Measurements from ENCODE around the gene ZDHHC5. TPM values are rescaled to one million over a fixed set of nuclear protein-coding genes. Genes with fewer than 3 reads are reported as not detected.

The ZDHHC5 gene
- total and polyA plus RNA-seq, 2 of the 4 experiments (the other 2 are of a cell fraction), result 19.4 to 45.7 TPM

DNA sequence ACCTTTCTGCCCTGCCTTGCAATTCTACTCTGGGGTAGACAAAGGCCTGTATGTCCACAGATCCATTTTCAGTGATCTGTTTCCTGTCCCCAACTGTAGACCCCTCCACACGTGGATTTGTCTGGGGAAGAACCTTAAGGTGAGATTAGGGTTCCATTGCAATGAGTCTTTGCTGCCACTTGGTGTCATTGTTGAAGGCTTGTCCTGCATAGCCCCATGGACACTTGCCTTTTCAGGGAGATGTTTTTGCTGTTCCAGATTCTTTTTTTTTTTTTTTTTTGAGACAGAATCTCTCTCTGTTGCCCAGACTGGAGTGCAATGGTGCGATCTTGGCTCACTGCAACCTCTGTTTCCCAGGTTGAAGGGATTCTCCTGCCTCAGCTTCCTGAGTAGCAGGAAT is 48.6 kb upstream of the ZDHHC5 start (continued):
- TF ChIP-seq SMC3 (IDR thresholded peaks at IDR 0.05; ENCODE audit: low read depth, low read length), result no peak

DNA sequence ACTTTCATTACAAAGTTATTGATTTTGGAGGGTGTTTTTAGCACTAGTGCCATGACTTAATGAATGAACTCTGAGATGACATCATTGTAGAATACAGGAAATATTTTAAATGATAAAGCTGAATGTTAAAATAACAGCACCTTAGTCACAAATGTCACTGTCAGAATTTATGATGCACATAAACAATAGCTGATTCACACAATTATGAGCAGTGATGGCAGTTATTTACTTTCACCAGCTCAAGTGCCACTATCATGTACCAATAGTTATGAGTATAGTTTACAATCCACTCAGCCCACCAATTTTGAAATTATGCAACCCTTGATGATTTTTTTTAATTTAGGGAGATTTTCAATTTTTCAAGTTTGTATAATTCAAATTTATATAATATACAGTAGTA is 47.4 kb upstream of the ZDHHC5 start:
- no peak overlapping the region for H2BK120ac ChIP-seq (ENCODE audit: low read depth, low read length)
- ChIA-PET POLR2A (ENCODE audit: unreplicated experiment) (no interaction called here), CTCF (no interaction called here)
- H3K27me3 ChIP-seq (ENCODE audit: control insufficient read depth, insufficient read depth, low read length), result no peaks in the 10 kb centered on the region; the same call in 1 of the 2 replicates
- no peak overlapping the region for H3K4me2 ChIP-seq (ENCODE audit: low read depth, low read length)
- in situ Hi-C loops (cut with MboI; ENCODE audit: low sequenced_read_pairs) (no loop called here), dilution Hi-C loops (cut with HindIII; ENCODE audit: low sequenced_read_pairs, unreplicated experiment) (no loop called here), intact Hi-C loops (cut with micrococcal nuclease) (no loop called here)
- H3K14ac ChIP-seq (replicated peaks; ENCODE audit: low read depth, low read length), result no peak overlapping the region
- no peak overlapping the region for H2BK5ac ChIP-seq (ENCODE audit: low read depth, low read length, poor library complexity, severe bottlenecking)
- H3K4me1 ChIP-seq (ENCODE audit: control insufficient read depth, insufficient read depth, low read length), result no peaks in the 10 kb centered on the region
- no peak overlapping the region for H4K5ac ChIP-seq (ENCODE audit: low read depth, low read length)
- no peaks in the 10 kb centered on the region for H3K79me1 ChIP-seq (ENCODE audit: low read depth in 1 of 2, low read length in 2 of 2)
- H3K9me3 ChIP-seq (ENCODE audit: control insufficient read depth, insufficient read depth, low read length), result peaks cover 4% of the 10 kb centered on the region; the same call in 1 of the 2 replicates
- no peaks in the 10 kb centered on the region for H3K9me1 ChIP-seq (ENCODE audit: insufficient read depth, low read length)
- no peaks in the 10 kb centered on the region for H4K20me1 ChIP-seq (ENCODE audit: insufficient read depth, low read length)
- ATAC-seq (ENCODE audit: low read depth) (no peak), DNase-seq (no peak)
- no peak overlapping the region for H2AK9ac ChIP-seq (replicated peaks; ENCODE audit: low read depth, low read length, poor library complexity)
- H4K91ac ChIP-seq (ENCODE audit: insufficient read depth, low read depth, low read length), result no peak overlapping the region
- no peak overlapping the region for H3K4me3 ChIP-seq (ENCODE audit: insufficient read depth, low read depth, low read length)
- no peaks in the 10 kb centered on the region for H3K36me3 ChIP-seq (ENCODE audit: control insufficient read depth, insufficient read depth, low read length)
- H2AK5ac ChIP-seq (ENCODE audit: low read depth, low read length), result no peak overlapping the region
- no TSS peak for BruUV-seq (replicated peaks)
- no peak overlapping the region for H3K27ac ChIP-seq (ENCODE audit: insufficient read depth, low read length)
- TF ChIP-seq, protein P1, sequence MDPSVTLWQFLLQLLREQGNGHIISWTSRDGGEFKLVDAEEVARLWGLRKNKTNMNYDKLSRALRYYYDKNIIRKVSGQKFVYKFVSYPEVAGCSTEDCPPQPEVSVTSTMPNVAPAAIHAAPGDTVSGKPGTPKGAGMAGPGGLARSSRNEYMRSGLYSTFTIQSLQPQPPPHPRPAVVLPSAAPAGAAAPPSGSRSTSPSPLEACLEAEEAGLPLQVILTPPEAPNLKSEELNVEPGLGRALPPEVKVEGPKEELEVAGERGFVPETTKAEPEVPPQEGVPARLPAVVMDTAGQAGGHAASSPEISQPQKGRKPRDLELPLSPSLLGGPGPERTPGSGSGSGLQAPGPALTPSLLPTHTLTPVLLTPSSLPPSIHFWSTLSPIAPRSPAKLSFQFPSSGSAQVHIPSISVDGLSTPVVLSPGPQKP (IDR thresholded peaks at IDR 0.05; ENCODE audit: borderline replicate concordance, low read depth, low read length), result no peak
- TF ChIP-seq RAD21 (IDR thresholded peaks at IDR 0.05; ENCODE audit: low read length) (no peak), SMC3 (IDR thresholded peaks at IDR 0.05; ENCODE audit: low read depth, low read length) (no peak), RFX5 (IDR thresholded peaks at IDR 0.05; ENCODE audit: low read depth, low read length) (no peak), MAFK (IDR thresholded peaks at IDR 0.05; ENCODE audit: low read depth, low read length) (no peak), CEBPB (IDR thresholded peaks at IDR 0.05; ENCODE audit: low read depth, low read length) (no peak), RCOR1 (IDR thresholded peaks at IDR 0.05; ENCODE audit: insufficient replicate concordance, low read length) (no peak), MAZ (IDR thresholded peaks at IDR 0.05; ENCODE audit: borderline replicate concordance, low read depth, low read length) (no peak), FOS (IDR thresholded peaks at IDR 0.05; ENCODE audit: low read depth, low read length) (no peak), BHLHE40 (IDR thresholded peaks at IDR 0.05; ENCODE audit: low read depth, low read length) (no peak), CHD1 (IDR thresholded peaks at IDR 0.05; ENCODE audit: low read depth, low read length) (no peak)
- H2BK15ac ChIP-seq (ENCODE audit: low read depth, low read length), result no peak overlapping the region
- H2BK20ac ChIP-seq (ENCODE audit: low read depth, low read length), result no peak overlapping the region
- no peak overlapping the region for H3K23ac ChIP-seq (ENCODE audit: low read depth, low read length)
- no peak overlapping the region for H3K9ac ChIP-seq (ENCODE audit: low read depth, low read length)
- H2AFZ ChIP-seq (replicated peaks; ENCODE audit: low read length, poor library complexity), result no peak overlapping the region
- H3K4ac ChIP-seq (ENCODE audit: low read depth, low read length), result no peak overlapping the region
- no peak overlapping the region for H4K8ac ChIP-seq (ENCODE audit: low read depth in 2 of 2, low read length in 2 of 2)
- no peak overlapping the region for H3K56ac ChIP-seq (ENCODE audit: extremely low read depth, insufficient read depth, low read length)
- H3K18ac ChIP-seq (ENCODE audit: low read depth, low read length), result no peak overlapping the region
